ENCODE measurements around the gene LRRC3. TPM values are rescaled to one million over a fixed set of nuclear protein-coding genes. Genes with fewer than 3 reads are reported as not detected.

The LRRC3 gene
- total and polyA plus RNA-seq, 4 donors: 1.4 to 3.6 (median 2.4) TPM

DNA sequence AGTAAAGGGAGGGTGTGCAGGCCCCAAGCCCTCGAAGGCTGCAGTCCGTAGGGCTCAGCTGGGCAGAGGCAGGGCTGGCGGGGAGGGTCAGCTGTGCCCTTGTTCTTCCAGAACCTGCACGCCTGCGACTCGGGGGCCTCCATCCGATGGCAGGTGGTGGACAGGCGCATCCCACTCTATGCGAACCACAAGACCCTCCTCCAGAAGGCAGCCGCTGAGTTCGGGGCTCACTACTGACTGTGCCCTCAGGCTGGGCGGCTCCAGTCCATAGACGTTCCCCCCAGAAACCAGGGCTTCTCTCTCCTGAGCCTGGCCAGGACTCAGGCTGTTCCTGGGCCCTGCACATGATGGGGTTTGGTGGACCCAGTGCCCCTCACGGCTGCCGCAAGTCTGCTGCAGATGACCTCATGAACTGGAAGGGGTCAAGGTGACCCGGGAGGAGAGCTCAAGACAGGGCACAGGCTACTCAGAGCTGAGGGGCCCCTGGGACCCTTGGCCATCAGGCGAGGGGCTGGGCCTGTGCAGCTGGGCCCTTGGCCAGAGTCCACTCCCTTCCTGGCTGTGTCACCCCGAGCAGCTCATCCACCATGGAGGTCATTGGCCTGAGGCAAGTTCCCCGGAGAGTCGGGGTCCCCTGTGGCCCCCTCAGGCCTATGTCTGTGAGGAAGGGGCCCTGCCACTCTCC lies 13.6 kb upstream of the LRRC3 start:
- TF ChIP-seq, protein P1, sequence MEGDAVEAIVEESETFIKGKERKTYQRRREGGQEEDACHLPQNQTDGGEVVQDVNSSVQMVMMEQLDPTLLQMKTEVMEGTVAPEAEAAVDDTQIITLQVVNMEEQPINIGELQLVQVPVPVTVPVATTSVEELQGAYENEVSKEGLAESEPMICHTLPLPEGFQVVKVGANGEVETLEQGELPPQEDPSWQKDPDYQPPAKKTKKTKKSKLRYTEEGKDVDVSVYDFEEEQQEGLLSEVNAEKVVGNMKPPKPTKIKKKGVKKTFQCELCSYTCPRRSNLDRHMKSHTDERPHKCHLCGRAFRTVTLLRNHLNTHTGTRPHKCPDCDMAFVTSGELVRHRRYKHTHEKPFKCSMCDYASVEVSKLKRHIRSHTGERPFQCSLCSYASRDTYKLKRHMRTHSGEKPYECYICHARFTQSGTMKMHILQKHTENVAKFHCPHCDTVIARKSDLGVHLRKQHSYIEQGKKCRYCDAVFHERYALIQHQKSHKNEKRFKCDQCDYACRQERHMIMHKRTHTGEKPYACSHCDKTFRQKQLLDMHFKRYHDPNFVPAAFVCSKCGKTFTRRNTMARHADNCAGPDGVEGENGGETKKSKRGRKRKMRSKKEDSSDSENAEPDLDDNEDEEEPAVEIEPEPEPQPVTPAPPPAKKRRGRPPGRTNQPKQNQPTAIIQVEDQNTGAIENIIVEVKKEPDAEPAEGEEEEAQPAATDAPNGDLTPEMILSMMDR (IDR thresholded peaks at IDR 0.05; ENCODE audit: control extremely low read depth, extremely low read depth): no peak
- Histone ChIP-seq H3K4me1 (ENCODE audit: control insufficient read depth in 5 of 5, insufficient read depth in 5 of 5, low read length in 5 of 5) (peaks cover 0 to 4% (median 0%) of the 10 kb centered on the region in 5 donors), H3K27ac (ENCODE audit: low read depth in 1 of 2, low read length in 1 of 2) (no peak overlapping the region), H3K4me3 (no peak overlapping the region), H3K27me3 (ENCODE audit: control insufficient read depth in 3 of 3, insufficient read depth in 3 of 3, low read length in 2 of 3) (no peaks in the 10 kb centered on the region), H3K9me3 (ENCODE audit: control insufficient read depth in 4 of 4, insufficient read depth in 3 of 4, low read length in 3 of 4) (peaks cover 0 to 3% (median 0%) of the 10 kb centered on the region in 4 donors), H3K36me3 (ENCODE audit: control insufficient read depth in 4 of 4, insufficient read depth in 4 of 4, low read length in 4 of 4) (peaks cover 0 to 3% (median 0%) of the 10 kb centered on the region in 4 donors), H3K9ac (ENCODE audit: insufficient read depth in 1 of 2, low read length in 2 of 2) (no peak overlapping the region)
- WGBS, 2 donors: 88 to 93% methylated on average over 20 of the region's 20 CpGs
- DNase-seq (no peak), ATAC-seq (ENCODE audit: insufficient read depth, low FRiP score) (no peak)

DNA sequence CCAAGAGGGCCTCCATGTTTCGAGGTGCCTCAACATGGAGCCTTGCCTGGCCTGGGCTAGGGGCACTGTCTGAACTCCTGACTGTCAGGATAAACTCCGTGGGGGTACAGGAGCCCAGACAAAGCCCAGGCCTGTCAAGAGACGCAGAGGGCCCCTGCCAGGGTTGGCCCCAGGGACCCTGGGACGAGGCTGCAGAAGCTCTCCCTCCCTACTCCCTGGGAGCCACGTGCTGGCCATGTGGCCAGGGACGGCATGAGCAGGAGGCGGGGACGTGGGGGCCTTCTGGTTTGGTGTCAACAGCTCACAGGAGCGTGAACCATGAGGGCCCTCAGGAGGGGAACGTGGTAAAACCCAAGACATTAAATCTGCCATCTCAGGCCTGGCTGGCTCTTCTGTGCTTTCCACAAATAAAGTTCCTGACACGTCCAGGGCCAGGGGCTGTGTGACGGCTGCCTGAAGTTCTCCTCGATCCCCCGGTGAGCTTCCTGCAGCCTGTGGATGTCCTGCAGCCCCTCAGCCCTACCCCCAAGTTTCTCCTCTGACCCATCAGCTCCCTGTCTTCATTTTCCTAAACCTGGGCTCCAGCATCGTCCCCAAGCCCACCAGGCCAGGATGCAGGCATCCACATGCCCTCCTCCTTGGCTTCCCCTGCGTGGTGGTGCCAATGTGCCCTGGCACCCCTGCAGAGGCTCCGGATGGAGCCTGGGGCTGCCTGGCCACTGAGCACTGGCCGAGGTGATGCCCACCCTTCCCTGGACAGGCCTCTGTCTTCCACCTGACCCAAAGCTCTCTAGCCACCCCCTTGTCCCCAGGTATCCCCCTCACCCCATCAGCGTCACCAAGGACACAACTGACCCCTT lies 12.8 kb upstream of the LRRC3 start:
- H3K9ac ChIP-seq (ENCODE audit: insufficient read depth in 1 of 2, low read length in 2 of 2): no peak overlapping the region
- peaks cover 0 to 3% (median 0%) of the 10 kb centered on the region in 4 donors for H3K9me3 ChIP-seq (ENCODE audit: control insufficient read depth in 4 of 4, insufficient read depth in 3 of 4, low read length in 3 of 4)
- H3K27me3 ChIP-seq (ENCODE audit: control insufficient read depth in 3 of 3, insufficient read depth in 3 of 3, low read length in 2 of 3): no peaks in the 10 kb centered on the region
- peaks cover 0 to 4% (median 0%) of the 10 kb centered on the region in 5 donors for H3K4me1 ChIP-seq (ENCODE audit: control insufficient read depth in 5 of 5, insufficient read depth in 5 of 5, low read length in 5 of 5)
- no peak overlapping the region for H3K4me3 ChIP-seq
- ATAC-seq (ENCODE audit: insufficient read depth, low FRiP score) (no peak), DNase-seq (no peak)
- no peak overlapping the region for H3K27ac ChIP-seq (ENCODE audit: low read depth in 1 of 2, low read length in 1 of 2)
- no peaks in the 10 kb centered on the region for H3K36me3 ChIP-seq (ENCODE audit: control insufficient read depth in 4 of 4, insufficient read depth in 4 of 4, low read length in 4 of 4)
- TF ChIP-seq, protein P1 (IDR thresholded peaks at IDR 0.05; ENCODE audit: control extremely low read depth, extremely low read depth): no peak
- 79 to 83% methylated on average over 19 of the region's 19 CpGs for WGBS, 2 donors

DNA sequence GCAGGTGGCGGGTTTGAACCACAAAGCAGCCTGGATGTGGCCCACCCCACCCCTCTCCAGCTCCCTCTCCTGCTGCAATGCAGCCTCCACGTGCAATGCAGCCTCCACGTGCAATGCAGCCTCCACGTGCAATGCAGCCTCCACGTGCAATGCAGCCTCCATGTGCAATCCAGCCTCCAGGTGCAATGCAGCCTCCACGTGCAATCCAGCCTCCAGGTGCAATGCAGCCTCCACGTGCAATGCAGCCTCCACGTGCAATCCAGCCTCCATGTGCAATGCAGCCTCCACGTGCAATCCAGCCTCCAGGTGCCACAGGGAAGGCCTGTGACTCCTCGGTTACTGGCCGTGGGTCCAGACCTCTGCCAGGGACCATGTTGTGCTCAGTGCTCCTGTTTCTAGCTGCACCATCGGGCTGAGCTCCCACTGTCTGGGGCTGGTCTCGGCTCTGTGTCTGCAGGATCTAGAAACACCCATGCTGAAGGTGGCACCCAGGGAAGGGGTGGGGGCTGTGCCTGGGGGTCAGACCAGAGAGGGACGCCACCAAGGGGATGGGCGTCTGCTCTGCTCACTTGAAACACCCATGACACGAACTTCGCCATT lies 11.9 kb upstream of the LRRC3 start:
- TF ChIP-seq, protein P1 (IDR thresholded peaks at IDR 0.05; ENCODE audit: control extremely low read depth, extremely low read depth): no peak
- peaks cover 0 to 3% (median 0%) of the 10 kb centered on the region in 4 donors for H3K9me3 ChIP-seq (ENCODE audit: control insufficient read depth in 4 of 4, insufficient read depth in 3 of 4, low read length in 3 of 4)
- H3K4me1 ChIP-seq (ENCODE audit: control insufficient read depth in 5 of 5, insufficient read depth in 5 of 5, low read length in 5 of 5): peaks cover 0 to 4% (median 0%) of the 10 kb centered on the region in 5 donors
- 80 to 92% methylated on average over 15 to 17 of the region's 17 CpGs for WGBS, 2 donors
- no peak overlapping the region for H3K27ac ChIP-seq (ENCODE audit: low read depth in 1 of 2, low read length in 1 of 2)
- H3K36me3 ChIP-seq (ENCODE audit: control insufficient read depth in 4 of 4, insufficient read depth in 4 of 4, low read length in 4 of 4): no peaks in the 10 kb centered on the region
- ATAC-seq (ENCODE audit: insufficient read depth, low FRiP score) (no peak), DNase-seq (no peak)
- H3K27me3 ChIP-seq (ENCODE audit: control insufficient read depth in 3 of 3, insufficient read depth in 3 of 3, low read length in 2 of 3): peaks cover 0 to 4% (median 0%) of the 10 kb centered on the region in 3 donors
- H3K4me3 ChIP-seq: no peak overlapping the region
- no peak overlapping the region for H3K9ac ChIP-seq (ENCODE audit: insufficient read depth in 1 of 2, low read length in 2 of 2)

All from lung (tissue), 12 donors.